IMR-90 (cell line): ENCODE results near the gene PSAP. TPM values are rescaled to one million over a fixed set of nuclear protein-coding genes. Genes with fewer than 3 reads are reported as not detected.

Experiments
- ATAC-seq: fragments of 200-7000 bp; cut with Tn5 transposase; 2 replicates; pipeline ENCODE4 v1.9.1; 2020; ENCODE audit warnings: low read depth, mild to moderate bottlenecking, moderate library complexity
- BruUV-seq: library from RNA; stranded (reverse); fragments of 400-500 nt; replicated peaks from 2 replicates; lab custom pipeline; 2021; lab: Mats Ljungman, UMichigan
- CTCF ChIA-PET: fragments of 300-600 bp; formaldehyde crosslinking; extraction: SDS; loops from one replicate; lab custom pipeline; 2021; ENCODE audit warnings: antibody characterized with exemption; lab: Yijun Ruan, JAX
- POLR2A ChIA-PET: fragments of 300-600 bp; sonication (Branson Sonifier 250); formaldehyde crosslinking; loops from one replicate; lab custom pipeline; 2022; ENCODE audit warnings: antibody characterized with exemption; ENCODE audit not compliant: unreplicated experiment; lab: Charles Lee
- DNase-seq: peaks from one replicate; pipeline ENCODE4 v3.0.0; 2013
- H2AFZ ChIP-seq: replicated peaks from 2 replicates; pipeline ENCODE3; 2013; ENCODE audit warnings: low read length, mild to moderate bottlenecking; ENCODE audit not compliant: poor library complexity
- H2AK5ac ChIP-seq: 2 replicates; pipeline ENCODE4 v1.6.1; 2013; ENCODE audit warnings: low read depth, low read length, inconsistent platforms
- H2AK9ac ChIP-seq: replicated peaks from 2 replicates; pipeline ENCODE3; 2013; ENCODE audit warnings: mild to moderate bottlenecking, low read depth, low read length, moderate library complexity; ENCODE audit not compliant: poor library complexity
- H2BK120ac ChIP-seq: 2 replicates; pipeline ENCODE4 v1.6.1; 2013; ENCODE audit warnings: low read depth, low read length, inconsistent platforms
- H2BK15ac ChIP-seq: 3 replicates; pipeline ENCODE4 v1.6.1; 2013; ENCODE audit warnings: low read depth, low read length, inconsistent platforms
- H2BK20ac ChIP-seq: 2 replicates; pipeline ENCODE4 v1.6.1; 2013; ENCODE audit warnings: low read depth, mild to moderate bottlenecking, inconsistent platforms, low read length, moderate library complexity
- H2BK5ac ChIP-seq: 2 replicates; pipeline ENCODE4 v1.6.1; 2013; ENCODE audit warnings: mild to moderate bottlenecking, low read depth, low read length, inconsistent platforms; ENCODE audit not compliant: poor library complexity, severe bottlenecking
- H3K14ac ChIP-seq: replicated peaks from 2 replicates; pipeline ENCODE4 v1.6.1; 2013; ENCODE audit warnings: low read depth, low read length, inconsistent platforms
- H3K18ac ChIP-seq: 2 replicates; pipeline ENCODE4 v1.6.1; 2013; ENCODE audit warnings: low read depth, low read length, control low read depth
- H3K23ac ChIP-seq: 2 replicates; pipeline ENCODE4 v1.6.1; 2013; ENCODE audit warnings: low read depth, low read length, inconsistent platforms
- H3K27ac ChIP-seq: 2 replicates; pipeline ENCODE4 v1.5.1; 2013; ENCODE audit warnings: mild to moderate bottlenecking, control low read depth, low read length; ENCODE audit not compliant: insufficient read depth
- H3K27me3 ChIP-seq: 2 replicates; pipeline ENCODE4 v1.6.1; 2013; ENCODE audit warnings: low read length; ENCODE audit not compliant: control insufficient read depth, insufficient read depth
- H3K36me3 ChIP-seq: 2 replicates; pipeline ENCODE4 v1.6.1; 2013; ENCODE audit warnings: low read length, mixed read lengths; ENCODE audit not compliant: control insufficient read depth, insufficient read depth
- H3K4ac ChIP-seq: 2 replicates; pipeline ENCODE4 v1.6.1; 2013; ENCODE audit warnings: low read depth, low read length, inconsistent platforms
- H3K4me1 ChIP-seq: 2 replicates; pipeline ENCODE4 v1.6.1; 2013; ENCODE audit warnings: low read length, mixed read lengths; ENCODE audit not compliant: control insufficient read depth, insufficient read depth
- H3K4me2 ChIP-seq: 2 replicates; pipeline ENCODE4 v1.6.1; 2013; ENCODE audit warnings: low read depth, mild to moderate bottlenecking, control low read depth, low read length, moderate library complexity
- H3K4me3 ChIP-seq: 2 replicates; pipeline ENCODE4 v1.5.1; 2013; ENCODE audit warnings: low read depth, mild to moderate bottlenecking, control low read depth, low read length, moderate library complexity; ENCODE audit not compliant: insufficient read depth
- H3K56ac ChIP-seq: 2 replicates; pipeline ENCODE4 v1.6.1; 2013; ENCODE audit warnings: low read length, inconsistent platforms; ENCODE audit not compliant: insufficient read depth; ENCODE audit errors: extremely low read depth
- H3K79me1 ChIP-seq, 2 experiments: 2 replicates each; pipeline ENCODE4 v1.6.1; 2013; ENCODE audit warnings: low read length in 2 of 2, inconsistent platforms in 1 of 2, low read depth in 1 of 2
- H3K9ac ChIP-seq: 2 replicates; pipeline ENCODE4 v1.6.1; 2013; ENCODE audit warnings: low read depth, low read length, control low read depth
- H3K9me1 ChIP-seq: 2 replicates; pipeline ENCODE4 v1.6.1; 2013; ENCODE audit warnings: low read length, inconsistent platforms; ENCODE audit not compliant: insufficient read depth
- H3K9me3 ChIP-seq: 2 replicates; pipeline ENCODE4 v1.6.1; 2013; ENCODE audit warnings: low read length; ENCODE audit not compliant: control insufficient read depth, insufficient read depth
- H4K20me1 ChIP-seq: 2 replicates; pipeline ENCODE4 v1.6.1; 2013; ENCODE audit warnings: low read length, inconsistent platforms; ENCODE audit not compliant: insufficient read depth
- H4K5ac ChIP-seq: 2 replicates; pipeline ENCODE4 v1.6.1; 2013; ENCODE audit warnings: mild to moderate bottlenecking, low read depth, low read length, control low read depth
- H4K8ac ChIP-seq, 2 experiments: 2 replicates each; pipeline ENCODE4 v1.6.1; 2013; ENCODE audit warnings: low read depth in 2 of 2, low read length in 2 of 2, control low read depth in 1 of 2, inconsistent platforms in 1 of 2
- H4K91ac ChIP-seq: 2 replicates; pipeline ENCODE4 v1.6.1; 2013; ENCODE audit warnings: low read depth, low read length, inconsistent platforms; ENCODE audit not compliant: insufficient read depth
- RCOR1 ChIP-seq: IDR thresholded peaks from 2 replicates; pipeline ENCODE4 v1.6.1; 2012; ENCODE audit warnings: mild to moderate bottlenecking, low read length, improper control_type of control experiment; ENCODE audit not compliant: insufficient replicate concordance
- WGBS, 2 experiments: methylation state at CpG; one replicate each; pipeline versions ENCODE4 v1.1.5 to v1.1.7; 2013; ENCODE audit warnings: missing lambda C conversion rate in 2 of 2; ENCODE audit not compliant: insufficient read length in 1 of 2; ENCODE audit errors: extremely low coverage in 2 of 2; 5-methylcytosine and 5-hydroxymethylcytosine counted together
- dilution Hi-C: fragments of 300-500 bp; cut with HindIII; formaldehyde crosslinking; loops from one replicate; pipeline ENCODE4 v1.14.3; 2018; ENCODE audit warnings: low sequenced_read_pairs; ENCODE audit not compliant: unreplicated experiment
- in situ Hi-C: fragments of 300-500 bp; cut with MboI; formaldehyde crosslinking; loops from 3 replicates; pipeline ENCODE4 v1.14.3; 2019; ENCODE audit warnings: low sequenced_read_pairs, inconsistent platforms, mixed read lengths
- intact Hi-C: fragments of 100-400 bp; cut with micrococcal nuclease; formaldehyde crosslinking; loops from 2 replicates; pipeline ENCODE4 v1.10.0; 2022
- polyA plus RNA-seq, 3 experiments: library from polyadenylated mRNA; depleted of rRNA; stranded (reverse); fragments of >200 nt; gene quantifications; 2 replicates each; pipeline ENCODE4 v1.2.3, GENCODE V29; 2012; ENCODE audit warnings: low replicate concordance in 1 of 3
- total RNA-seq: library from RNA; depleted of rRNA; stranded (reverse); fragments of >200 nt; gene quantifications from 2 replicates; pipeline ENCODE4 v1.2.3, GENCODE V29; 2012

Gene PSAP
- total and polyA plus RNA-seq, 2 of the 4 experiments (the other 2 are of a cell fraction) = 216 to 876 TPM

DNA sequence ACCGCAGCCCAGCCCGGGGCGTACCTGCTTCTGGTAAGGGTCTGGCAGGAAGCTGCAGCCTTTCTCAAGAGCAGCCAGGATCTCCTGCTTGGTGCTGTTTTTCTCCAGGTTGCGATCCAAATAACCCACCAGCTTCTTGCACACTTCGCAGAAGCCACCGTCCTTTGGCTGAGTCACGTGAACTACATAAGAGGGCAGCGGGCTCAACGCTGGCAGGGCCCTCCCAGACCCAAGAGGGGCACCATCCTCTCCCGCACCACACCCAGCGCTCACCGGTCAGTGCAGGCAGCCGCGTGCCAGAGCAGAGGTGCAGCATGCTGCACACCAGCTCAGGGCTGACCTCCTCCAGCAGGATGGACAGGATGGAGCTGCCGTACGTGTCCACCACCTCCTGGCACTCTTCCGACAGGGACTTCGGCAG is 31.6 kb downstream of the PSAP start:
- TF ChIP-seq RCOR1 = no peak
- Histone ChIP-seq H3K36me3 (peaks cover 73% of the 10 kb centered on the region), H3K14ac (no peak overlapping the region), H2AK9ac (no peak overlapping the region), H3K9me3 (no peaks in the 10 kb centered on the region), H3K4ac (no peak overlapping the region), H3K18ac (no peak overlapping the region), H2BK20ac (no peak overlapping the region), H2BK15ac (no peak overlapping the region), H2AK5ac (no peak overlapping the region), H2AFZ (no peak overlapping the region), H3K23ac (no peak overlapping the region), H3K9me1 (peaks cover 3% of the 10 kb centered on the region; the same call in 1 of the 2 replicates), H3K9ac (no peak overlapping the region), H4K91ac (no peak overlapping the region), H4K8ac (no peak overlapping the region), H3K56ac (no peak overlapping the region), H3K79me1 (peaks cover 4 to 11% of the 10 kb centered on the region in 2 experiments; a peak in 3 of 4 replicates), H3K4me3 (no peak overlapping the region), H4K5ac (no peak overlapping the region), H3K4me1 (no peaks in the 10 kb centered on the region), H2BK5ac (no peak overlapping the region), H3K27ac (no peak overlapping the region), H2BK120ac (no peak overlapping the region), H4K20me1 (peaks cover 23% of the 10 kb centered on the region), H3K4me2 (no peak overlapping the region), H3K27me3 (no peaks in the 10 kb centered on the region)
- ChIA-PET CTCF (interaction anchor here (0.9 kb wide), 1 partner anchor 77 kb away, joined by 3 read pairs; no protein-coding TSS in a partner anchor), POLR2A (no interaction called here)
- BruUV-seq = TSS peak; percentile 15
- intact Hi-C loops = no loop called here
- WGBS, 2 experiments = 97% methylated on average over 13 of the region's 18 CpGs; no CpG with 5 or more reads in 1 of the 2 experiments
- no peak for ATAC-seq
- no peak for DNase-seq
- in situ Hi-C loops = loop anchor here (10.0 kb wide), 2 partner anchors 435 to 505 kb away; partner anchors contain the start of gene SLC29A3
- dilution Hi-C loops = no loop called here
